GM18867 (cell line): ENCODE data around the gene RASAL1.
A peak's percentile ranks its signal among the peaks of the same experiment; 100 is the strongest.

Source experiments
- ATAC-seq: cut with Tn5 transposase; IDR thresholded peaks from one replicate; pipeline ENCODE4 v1.9.1; 2021; ENCODE audit warnings: mild to moderate bottlenecking, moderate library complexity; ENCODE audit not compliant: unreplicated experiment

The RASAL1 gene, protein sequence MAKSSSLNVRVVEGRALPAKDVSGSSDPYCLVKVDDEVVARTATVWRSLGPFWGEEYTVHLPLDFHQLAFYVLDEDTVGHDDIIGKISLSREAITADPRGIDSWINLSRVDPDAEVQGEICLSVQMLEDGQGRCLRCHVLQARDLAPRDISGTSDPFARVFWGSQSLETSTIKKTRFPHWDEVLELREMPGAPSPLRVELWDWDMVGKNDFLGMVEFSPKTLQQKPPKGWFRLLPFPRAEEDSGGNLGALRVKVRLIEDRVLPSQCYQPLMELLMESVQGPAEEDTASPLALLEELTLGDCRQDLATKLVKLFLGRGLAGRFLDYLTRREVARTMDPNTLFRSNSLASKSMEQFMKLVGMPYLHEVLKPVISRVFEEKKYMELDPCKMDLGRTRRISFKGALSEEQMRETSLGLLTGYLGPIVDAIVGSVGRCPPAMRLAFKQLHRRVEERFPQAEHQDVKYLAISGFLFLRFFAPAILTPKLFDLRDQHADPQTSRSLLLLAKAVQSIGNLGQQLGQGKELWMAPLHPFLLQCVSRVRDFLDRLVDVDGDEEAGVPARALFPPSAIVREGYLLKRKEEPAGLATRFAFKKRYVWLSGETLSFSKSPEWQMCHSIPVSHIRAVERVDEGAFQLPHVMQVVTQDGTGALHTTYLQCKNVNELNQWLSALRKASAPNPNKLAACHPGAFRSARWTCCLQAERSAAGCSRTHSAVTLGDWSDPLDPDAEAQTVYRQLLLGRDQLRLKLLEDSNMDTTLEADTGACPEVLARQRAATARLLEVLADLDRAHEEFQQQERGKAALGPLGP

GRCh38 chr12:113135178-113136127 lies at the start of gene RASAL1:
RASAL1 (minus strand) TSS chr12:113135761; CDS start chr12:113135462, 299 bp downstream.
- peak; percentile 45 for ATAC-seq

GRCh38 chr12:113184900-113185179 lies 49.3 kb upstream of the RASAL1 start:
- peak; percentile 71 for ATAC-seq

GRCh38 chr12:113184098-113184899 lies 48.7 kb upstream of the RASAL1 start:
- ATAC-seq: peak; percentile 52

DNA sequence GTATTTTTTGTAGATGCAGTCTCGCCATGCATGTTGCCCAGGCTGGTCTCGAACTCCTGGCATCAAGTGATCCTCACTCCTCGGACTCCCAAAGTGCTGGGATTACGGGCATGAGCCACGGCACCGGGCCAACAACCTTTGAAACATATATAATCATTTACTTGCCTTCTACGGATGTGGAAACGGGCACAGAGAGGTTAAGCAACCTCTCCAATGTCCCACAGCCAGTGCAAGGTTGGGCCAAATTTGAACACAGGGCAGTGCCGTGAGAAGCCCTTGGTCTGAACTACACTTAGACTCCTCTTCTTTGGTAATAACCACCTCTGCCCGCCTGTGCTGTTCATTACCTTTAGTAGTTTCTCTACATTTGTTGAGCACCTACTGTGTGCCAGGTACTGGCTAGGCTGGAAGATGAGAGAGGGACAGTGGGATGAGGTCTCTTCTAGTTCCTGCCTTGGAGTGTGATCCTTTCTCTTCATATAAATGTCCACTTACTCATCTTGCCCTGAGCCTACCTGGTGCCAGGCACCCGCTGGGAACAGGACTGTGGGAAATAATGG lies 47.5 kb upstream of the RASAL1 start:
- no peak for ATAC-seq

DNA sequence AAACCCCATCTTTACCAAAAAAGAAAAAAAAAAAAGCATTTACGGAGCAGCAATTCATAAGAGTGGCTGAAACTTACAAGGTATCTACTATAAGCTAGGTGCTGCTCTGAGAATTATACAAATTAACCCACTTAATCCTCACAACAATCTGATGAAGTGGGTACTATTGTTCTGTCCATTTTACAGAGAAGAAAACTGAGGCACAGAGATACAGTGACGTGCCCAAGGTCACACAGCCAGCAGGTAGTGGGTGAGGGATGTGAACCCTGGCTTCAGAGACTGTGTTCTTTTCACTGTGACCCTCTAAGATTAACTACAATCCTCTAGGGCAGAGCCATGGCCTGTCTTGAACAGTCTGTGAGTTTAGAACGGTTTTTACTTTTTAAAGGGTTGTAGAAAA lies 46.4 kb upstream of the RASAL1 start:
- ATAC-seq: no peak

DNA sequence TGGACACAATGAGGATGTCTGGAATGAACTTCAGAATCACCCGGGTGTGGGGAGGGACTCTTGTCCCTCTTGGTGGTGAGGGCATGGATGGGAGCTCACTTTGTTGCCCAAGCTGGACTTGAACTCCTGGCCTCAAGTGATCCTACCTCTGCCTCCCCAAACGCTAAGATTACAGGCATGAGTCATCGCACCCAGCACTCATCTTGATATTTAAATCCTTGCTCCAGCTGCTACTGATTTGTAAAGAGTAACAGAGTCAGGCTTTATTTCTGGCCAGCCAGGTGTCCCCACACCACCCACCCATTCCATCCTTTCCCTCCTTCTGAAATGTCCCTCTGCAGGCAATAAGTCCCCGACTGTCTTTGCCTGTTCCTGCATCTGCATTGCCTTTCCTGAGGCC lies 44.8 kb upstream of the RASAL1 start:
- no peak for ATAC-seq

DNA sequence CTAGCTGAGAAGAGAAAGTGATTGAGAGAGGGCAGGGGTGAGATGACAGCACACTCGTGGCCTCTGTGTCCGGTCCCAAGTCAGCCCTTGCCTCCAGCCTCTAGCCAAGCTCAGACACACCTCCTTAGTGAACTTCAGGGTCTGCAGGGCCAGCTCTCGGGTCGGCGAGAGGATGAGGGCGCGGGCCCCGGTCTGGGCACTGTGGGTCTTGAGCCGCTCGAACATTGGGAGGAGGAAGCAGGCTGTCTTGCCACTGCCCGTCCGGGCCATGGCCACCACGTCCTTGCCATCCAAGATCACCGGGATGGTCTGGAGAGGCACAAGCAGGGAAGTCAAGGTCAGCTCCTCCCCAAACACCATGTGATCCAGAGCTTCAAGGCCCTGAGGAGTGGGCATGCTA lies 43.5 kb upstream of the RASAL1 start:
- no peak for ATAC-seq

DNA sequence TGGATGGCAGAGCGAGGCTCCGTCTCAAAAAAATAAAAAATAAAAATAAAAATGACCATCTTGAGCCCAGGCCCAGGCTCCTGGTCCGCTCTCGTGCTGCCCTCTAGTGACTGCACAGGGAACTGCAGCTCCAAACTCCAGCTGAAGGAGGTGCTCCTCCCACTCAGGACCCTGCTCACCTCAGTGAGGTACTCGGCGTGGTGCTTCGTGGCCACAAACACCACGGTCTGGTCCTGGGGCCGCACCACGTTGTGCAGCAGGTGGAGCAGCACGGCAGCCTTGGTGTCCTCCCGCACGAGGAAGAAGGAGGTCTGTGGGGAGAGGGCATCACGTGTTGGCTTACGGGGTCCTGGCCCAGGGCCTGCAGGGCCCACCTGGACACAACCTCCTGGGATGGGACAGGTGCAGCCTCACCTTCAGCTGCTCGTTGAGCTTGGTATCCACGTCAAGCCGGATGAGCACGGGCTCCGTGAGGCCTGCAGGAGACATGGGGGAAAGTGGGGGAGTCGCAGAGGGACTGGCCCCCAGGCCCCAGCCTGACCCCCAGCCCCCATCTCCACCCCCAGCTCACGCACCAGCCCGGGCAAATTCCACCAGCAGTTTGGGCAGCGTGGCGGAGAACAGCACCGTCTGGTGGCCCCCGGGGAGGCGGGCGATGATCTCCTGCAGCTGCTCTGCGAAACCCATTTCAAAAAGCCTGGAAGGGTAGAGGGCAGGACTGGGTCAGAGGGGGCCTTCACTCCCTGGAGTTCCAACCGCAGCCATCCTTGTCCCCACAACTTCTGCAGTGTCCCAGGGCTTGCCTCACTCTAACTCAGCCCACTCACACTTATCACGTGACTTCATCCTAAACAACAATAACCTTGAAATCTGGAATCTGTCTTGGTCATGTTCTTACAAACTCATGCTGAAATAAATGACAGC lies 39.2 kb upstream of the RASAL1 start:
- no peak for ATAC-seq

DNA sequence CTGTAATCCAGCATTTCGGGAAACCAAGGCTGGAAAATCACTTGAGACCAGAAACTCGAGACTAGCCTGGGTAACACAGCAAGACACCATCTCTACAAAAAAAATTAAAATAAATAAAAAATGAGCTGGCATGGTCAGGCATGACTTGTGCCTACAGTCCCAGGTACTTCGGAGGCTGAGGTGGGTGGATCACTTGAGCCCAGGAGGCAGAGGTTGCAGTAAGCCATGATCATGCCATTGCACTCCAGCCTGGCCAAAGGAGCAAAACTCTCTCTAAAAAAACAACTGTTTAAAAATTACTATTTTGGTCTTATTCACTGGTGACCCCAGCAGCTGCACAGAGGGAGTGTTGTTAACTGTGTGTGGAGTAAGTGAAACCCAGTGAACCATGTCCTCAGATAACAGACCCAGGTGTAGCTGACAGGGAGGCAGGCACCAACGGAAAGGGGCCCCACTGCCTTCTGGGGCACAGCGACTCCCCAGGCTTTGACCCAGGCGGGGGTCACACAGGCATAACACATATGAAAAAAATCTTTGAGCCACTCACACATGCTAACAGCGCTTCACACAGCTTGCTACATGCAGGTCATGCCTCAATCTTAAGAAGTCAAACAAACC lies 37.6 kb upstream of the RASAL1 start:
- ATAC-seq: no peak

- no peak for ATAC-seq
Observed at GRCh38 chr12:113172185-113172584, 36.6 kb upstream of the RASAL1 start.

DNA sequence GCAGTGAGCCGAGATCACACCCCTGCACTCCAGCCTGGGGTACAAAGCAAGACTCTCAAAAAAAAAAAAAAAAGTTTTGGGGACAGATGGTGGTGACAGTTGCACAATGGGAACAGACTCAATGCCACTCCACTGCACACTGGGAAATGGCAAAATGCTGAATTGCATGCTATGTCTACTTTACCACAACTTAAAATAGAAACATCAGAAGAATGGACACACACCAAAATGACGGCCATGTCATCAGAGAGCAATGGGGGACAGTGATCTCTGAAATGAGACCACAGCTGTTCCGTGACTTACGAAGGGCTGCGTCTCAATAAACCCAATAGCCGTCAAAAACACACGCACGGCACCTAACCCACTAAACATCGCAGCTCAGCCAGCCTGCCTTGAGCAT lies 36.0 kb upstream of the RASAL1 start:
- ATAC-seq: no peak

- ATAC-seq: no peak
Observed at GRCh38 chr12:113170926-113171325, 35.4 kb upstream of the RASAL1 start.

DNA sequence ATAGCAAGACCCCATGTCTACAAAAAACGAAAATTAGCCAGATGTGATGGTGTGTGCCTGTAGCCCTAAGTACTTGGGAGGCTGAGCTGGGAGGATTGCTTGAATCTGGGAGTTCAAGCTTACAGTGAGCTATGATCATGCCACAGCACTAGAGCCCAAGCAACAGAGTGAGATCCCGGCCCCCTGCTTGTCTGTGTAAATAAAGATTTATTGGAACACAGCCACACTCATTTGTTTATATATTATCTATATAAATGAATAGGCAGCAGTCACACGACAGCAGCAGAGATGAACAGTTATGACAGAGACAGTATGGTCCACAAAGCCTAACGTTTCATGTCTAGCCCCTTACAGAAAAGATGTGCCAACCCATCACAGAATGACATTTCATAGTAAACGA lies 34.9 kb upstream of the RASAL1 start:
- ATAC-seq: no peak

- no peak for ATAC-seq
Observed at GRCh38 chr12:113169697-113170096, 34.1 kb upstream of the RASAL1 start.

GRCh38 chr12:113167868-113168267 lies 32.3 kb upstream of the RASAL1 start:
- no peak for ATAC-seq

DNA sequence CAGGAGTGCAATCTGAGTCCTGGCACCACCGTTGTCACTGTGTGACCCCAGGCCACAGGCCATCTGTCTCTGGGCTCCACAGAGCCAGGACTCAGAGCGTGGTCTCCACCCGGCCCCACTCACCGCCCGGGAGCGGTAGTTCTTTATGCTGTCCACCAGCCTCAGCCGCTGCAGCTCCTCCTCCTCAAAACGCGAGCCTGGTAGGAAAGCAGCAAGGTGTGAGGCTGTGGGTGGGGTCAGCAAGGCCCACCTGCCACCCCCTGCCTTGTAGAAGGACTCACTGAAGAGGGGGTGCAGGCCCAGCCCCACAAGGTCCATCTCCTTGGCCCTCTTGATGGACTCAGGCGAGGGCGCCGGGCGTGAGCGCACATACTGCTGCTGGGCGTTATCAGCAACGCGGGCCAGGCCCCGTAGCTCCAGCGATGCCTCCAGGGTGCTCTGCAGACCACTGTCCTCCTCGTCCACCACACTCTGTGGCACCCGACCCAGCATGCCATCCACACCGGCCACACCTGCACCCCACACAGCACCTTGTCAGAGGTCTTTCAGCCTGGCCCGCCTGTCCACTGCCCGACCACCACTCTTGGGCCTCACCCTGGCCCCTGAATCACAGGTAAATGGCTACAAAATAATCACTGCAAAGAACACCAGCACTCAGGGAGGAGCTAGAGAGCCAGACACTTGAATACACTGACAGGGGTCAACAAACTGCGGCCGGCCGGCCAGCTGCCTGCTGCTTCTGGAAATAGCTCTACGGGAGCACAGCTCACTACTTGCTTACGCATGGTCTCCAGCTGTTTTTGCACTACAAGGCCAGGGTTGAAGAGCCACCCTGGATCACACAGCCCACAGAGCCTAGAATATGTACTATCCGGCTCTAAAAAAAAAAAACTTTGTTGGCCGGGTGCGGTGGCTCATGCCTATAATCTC lies 30.2 kb upstream of the RASAL1 start:
- no peak for ATAC-seq

- ATAC-seq: no peak
Observed at GRCh38 chr12:113164014-113164413, 28.5 kb upstream of the RASAL1 start.

DNA sequence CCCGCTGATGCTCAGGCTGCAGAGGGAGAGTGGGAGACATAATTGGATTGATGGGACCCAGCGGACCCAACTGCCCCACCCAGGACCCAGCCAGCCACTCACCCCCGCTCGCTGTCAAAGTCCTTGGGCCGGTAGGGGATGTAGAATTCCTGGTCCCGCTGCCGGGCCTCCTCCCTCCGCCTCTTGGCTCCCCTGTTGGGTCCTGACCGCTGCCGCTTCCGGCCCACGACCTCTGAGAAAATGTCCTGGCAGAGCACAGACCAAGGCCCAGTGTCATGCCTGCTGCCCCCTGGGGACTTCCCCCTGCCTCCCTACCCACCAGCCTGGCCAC lies 27.4 kb upstream of the RASAL1 start:
- ATAC-seq: no peak
